GM21825 (cell line): ENCODE measurements around the gene MMS19.
"Not testable (repeated sequence)": the region's sequence is repeated elsewhere in the genome, so short reads cannot be mapped to it uniquely, and the experiment has no call there.

Experiments
- ATAC-seq: cut with Tn5 transposase; IDR thresholded peaks from one replicate; pipeline ENCODE4 v1.9.1; 2021; ENCODE audit warnings: mild to moderate bottlenecking, moderate library complexity; ENCODE audit not compliant: unreplicated experiment

Gene MMS19

DNA sequence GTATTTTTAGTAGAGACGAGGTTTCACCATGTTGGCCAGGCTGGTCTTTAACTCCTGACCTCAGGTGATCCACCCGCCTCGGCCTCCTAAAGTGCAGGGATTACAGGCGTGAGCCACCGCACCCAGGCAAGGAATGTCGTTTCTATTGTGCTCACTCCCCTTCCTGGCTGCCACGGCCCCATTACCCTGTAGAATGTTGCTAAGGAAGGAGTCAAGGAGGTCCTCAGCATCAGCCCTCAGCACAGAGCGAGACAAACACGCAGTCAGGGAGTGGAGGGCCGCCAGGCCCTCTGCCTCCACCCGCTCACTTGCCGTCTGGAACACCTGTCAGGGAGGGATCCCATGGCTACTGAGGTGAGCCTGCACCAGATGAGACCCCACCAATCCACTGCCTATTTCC, 29.4 kb downstream of the MMS19 start:
- ATAC-seq = not testable (repeated sequence)

- ATAC-seq = no peak
These were observed 30.1 kb downstream of the MMS19 start for GRCh38 chr10:97468162-97468561.

DNA sequence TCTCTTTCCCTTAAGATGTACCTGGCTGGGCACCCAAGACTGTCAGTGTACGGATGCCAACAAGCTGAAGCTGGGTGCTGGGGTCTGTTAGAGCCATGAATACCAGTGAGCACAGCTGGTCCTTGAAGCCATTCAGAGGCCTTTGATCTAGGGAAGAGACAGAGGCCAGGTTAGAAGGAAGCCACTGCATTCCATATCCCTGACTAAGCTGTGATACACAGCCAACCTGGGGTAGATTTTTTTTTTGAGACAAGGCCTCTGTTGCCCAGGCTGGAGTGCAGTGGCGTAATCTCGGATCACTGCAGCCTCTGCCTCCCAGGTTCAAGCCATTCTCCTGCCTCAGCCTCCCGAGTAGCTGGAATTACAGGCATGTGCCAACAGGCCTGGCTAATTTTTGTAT, 31.5 kb downstream of the MMS19 start:
- no peak for ATAC-seq

GRCh38 chr10:97465982-97466381, 32.2 kb downstream of the MMS19 start:
- ATAC-seq = no peak

- no peak for ATAC-seq
These were observed 34.0 kb downstream of the MMS19 start for GRCh38 chr10:97464226-97464625.

DNA sequence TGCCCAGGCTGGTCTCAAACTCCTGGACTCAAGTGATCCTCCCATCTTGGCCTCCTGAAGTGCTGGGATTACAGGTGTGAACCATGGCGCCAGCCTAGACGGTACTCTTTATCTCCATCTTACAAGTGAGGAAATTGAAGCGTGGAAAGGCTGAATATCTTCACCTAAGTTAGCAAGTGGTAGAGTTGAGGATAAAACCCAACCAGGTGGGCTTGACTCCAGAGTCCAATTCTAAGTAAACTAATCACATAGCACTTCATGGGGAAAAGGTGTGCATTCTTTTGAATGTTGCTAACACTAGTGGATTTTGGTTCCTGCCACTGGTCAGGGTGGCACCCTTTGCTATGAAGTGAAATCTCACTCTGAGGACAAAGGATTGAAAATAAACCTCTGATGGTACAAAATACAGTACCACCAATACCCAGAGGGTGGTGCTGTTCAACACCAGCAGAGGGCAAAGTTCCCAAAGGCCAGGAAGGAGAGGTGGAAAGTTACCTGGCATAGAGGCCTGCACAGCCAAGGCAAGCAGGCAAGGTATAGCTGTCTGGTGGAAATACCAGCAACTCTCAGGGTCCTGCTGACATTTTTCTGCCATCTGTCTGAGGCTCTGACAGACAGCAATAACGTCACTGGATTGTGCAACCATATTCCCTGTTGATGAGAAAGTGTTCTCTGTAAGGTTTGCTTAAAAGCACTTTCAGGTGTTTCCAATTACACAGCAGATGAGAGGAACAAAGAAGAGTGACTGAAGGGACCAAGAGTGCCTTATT, 34.7 kb downstream of the MMS19 start:
- no peak for ATAC-seq

GRCh38 chr10:97462309-97462708, 35.9 kb downstream of the MMS19 start:
- ATAC-seq = no peak

- ATAC-seq = no peak
These were observed 38.3 kb downstream of the MMS19 start for GRCh38 chr10:97459933-97460332.

DNA sequence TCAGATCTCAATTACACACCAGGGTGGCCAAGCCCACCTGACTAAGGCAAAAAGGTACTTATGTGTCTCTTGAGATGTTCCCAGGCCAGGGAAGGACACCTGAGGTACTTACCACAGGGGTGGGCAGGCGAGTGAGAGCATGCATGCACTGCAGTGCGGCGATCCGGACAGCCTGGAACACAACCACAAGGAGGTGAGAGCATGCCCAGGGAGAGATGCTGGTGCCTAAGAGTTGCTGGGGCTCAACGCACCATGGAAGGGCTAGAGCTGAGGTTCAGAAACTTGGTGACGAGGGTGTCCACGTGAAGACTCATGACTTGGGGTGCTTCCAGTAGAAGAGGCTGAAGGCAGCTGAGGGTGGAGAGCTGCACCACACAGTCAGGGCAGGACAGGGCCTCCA, 39.1 kb downstream of the MMS19 start:
- no peak for ATAC-seq

GRCh38 chr10:97456686-97457065, 41.5 kb downstream of the MMS19 start:
- no peak for ATAC-seq

DNA sequence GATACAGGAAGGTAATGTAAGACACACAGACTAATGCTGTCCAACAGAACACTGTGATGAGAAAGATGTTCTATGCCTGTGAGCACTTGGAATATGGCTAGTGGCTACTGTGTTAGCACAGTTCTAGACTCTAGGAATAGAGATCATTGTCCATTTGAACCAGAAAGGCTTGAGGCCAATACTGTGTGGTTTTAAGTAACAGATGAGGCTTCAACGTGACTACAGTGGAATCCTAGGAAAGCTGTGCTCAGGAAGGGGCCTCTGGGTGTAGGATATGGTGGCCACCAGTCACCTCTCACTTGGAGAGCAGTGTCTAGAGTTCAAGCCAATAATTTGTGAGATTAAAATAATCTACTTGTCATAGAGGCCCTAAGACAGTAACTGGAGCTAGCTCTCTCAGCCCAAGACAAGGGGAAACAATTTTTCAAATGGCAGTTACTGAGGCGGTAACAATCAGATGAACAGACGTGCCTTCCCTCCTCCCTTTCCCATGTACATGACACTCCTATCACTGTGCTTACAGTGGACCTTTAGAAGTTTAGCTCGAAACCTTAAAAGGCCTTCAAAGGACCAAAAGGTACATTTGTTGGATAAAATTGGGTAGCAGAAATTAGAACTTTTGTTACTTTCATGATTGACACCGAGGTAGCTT, 42.1 kb downstream of the MMS19 start:
- no peak for ATAC-seq

- no peak for ATAC-seq
These were observed 43.7 kb downstream of the MMS19 start for GRCh38 chr10:97454330-97455036.

- ATAC-seq = no peak
These were observed 45.9 kb downstream of the MMS19 start for GRCh38 chr10:97452352-97452751.

DNA sequence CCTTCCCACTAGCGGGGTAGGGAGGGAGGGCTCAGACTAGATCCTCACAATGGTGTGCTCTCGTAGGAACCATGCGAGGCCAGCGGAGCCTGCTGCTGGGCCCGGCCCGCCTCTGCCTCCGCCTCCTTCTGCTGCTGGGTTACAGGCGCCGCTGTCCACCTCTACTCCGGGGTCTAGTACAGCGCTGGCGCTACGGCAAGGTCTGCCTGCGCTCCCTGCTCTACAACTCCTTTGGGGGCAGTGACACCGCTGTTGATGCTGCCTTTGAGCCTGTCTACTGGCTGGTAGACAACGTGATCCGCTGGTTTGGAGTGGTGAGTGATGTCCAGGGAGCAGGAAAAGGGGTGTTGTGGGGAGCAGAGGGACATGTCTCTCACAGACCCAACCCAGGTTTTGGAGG, 46.6 kb downstream of the MMS19 start:
- ATAC-seq = no peak

DNA sequence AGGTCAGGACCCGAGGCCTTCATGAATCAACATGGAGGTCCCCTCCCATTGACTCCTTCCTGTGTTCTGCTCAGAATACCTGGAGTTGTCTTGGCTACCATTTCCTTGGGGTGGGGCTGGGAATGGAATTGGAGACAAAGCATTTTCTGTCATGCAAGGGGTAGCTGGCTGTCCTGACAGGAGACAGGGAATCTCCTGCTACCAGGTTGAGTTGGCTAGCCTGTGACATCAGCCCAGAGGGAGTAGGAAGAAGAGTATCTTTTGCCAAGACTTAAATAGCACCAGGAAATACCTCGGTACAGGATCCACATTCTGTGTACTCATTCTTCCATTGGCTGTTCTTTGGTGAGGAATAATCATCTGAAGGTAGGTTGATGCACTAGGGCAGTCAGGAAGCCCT, 47.4 kb downstream of the MMS19 start:
- no peak for ATAC-seq

DNA sequence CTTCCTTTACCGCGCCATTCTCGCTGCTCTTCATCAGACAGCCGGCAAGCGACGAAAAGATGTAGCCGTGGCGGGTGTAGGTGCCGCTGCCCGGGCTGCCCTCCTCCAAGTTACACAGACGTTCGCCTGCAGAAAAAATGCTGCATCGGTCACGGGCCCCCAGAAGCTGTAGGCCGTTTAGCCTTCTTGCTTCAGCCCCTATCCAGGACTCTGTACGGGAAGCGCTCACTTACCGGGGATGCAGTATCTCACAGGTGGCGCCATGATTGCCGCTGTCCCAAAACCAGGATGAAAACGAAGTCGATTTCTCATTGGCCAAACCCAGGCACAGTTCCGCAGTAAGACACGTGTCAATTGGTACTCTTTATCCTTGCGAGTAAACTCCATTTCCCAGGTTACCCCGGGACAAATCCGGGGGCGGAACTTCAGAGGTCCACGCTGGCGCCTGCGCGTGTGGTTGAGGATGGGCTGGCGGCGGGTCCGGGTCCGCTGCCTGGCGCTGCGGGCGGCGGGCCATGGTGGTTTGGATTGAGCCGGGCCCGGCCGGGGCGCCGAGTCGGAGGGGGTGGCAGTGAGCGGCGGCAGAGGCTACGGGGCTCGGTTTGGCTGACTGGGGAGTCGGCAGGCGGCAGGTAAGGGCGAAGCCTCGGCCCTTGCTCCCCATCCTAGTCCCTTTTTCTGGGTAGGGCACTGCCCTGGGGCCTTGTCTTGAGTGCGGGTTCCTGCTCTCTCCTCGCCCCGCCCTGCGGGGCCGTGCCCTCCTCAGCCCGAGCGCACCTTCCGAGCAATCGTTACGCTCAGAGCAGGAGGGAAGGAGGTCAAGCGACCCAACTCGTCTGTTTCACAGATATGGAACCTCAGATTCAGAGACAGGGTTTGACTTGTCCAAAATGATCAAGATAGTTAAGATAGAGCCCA, 52.2 kb downstream of the MMS19 start, which contains the start of the genes EXOSC1 and ZDHHC16:
EXOSC1 (minus strand) TSS at position 285 of the 918 bp plus-strand sequence; CDS start at position 264, 21 bp downstream.
ZDHHC16 (plus strand) TSS at position 454 of the 918 bp plus-strand sequence. CDS start 5,501 bp downstream, outside the sequence.
- peak; percentile 94 for ATAC-seq

GRCh38 chr10:97445357-97445721, 52.9 kb downstream of the MMS19 start:
- no peak for ATAC-seq

DNA sequence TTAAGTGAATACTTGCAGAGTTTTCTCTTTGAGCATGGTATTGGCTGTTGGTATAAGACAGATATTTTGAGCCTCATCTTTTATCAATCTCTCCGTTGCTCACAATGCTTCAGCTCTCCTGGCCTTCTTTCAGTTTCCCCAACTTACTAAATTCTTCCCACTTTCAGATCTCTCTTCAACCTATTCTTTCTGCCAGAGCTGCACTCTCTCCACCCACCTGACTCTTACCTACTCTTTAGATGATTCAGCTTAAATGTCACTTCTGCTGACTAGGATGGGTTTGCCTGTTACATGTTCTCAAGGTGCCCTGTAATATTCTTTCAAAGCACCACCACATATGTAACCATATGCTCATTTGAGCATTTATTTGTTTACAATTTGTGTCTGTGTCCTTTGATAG, 54.0 kb downstream of the MMS19 start:
- no peak for ATAC-seq

DNA sequence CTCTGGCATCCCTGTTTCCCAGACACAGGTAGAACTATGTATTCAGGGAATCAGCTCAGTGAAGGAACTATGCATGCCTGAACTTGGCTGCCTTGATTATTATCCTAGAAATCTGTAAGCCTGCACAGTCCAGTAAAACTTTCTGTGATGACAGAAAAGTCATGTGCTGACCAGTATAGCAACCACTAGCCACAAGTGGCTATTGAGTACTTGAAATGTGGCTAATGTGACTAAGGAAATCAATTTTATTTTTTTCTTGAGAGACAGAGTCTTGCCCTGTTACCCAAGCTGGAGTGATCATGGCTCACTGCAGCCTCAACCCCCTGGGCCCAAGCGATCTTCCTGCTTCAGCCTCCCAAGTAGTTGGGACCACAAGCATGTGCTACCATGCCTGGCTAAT, 55.9 kb downstream of the MMS19 start:
- ATAC-seq = no peak

GRCh38 chr10:97435211-97435610, 63.0 kb downstream of the MMS19 start:
- no peak for ATAC-seq

- no peak for ATAC-seq
These were observed 63.7 kb downstream of the MMS19 start for GRCh38 chr10:97434557-97434956.
